Measurements from ENCODE around the gene AK9. TPM values are rescaled to one million over a fixed set of nuclear protein-coding genes. Genes with fewer than 3 reads are reported as not detected.

The AK9 gene
- total and polyA plus RNA-seq, 2 of the 8 experiments (the other 6 are each of a cell fraction or from before 2014, with no cell fraction given), result 1.8 to 2.2 TPM

GRCh38 chr6:109482905-109483734, 207.9 kb downstream of the AK9 start, which contains the start of gene ZBTB24 (continued):
- peak; percentile 74 for TF ChIP-seq E2F6 (IDR thresholded peaks at IDR 0.05)
- TF ChIP-seq MAFK (IDR thresholded peaks at IDR 0.05; ENCODE audit: low read depth, low read length), result no peak
- no peak for TF ChIP-seq GABPA (IDR thresholded peaks at IDR 0.05; ENCODE audit: borderline replicate concordance, insufficient read depth, low read length)
- TF ChIP-seq RAD21 (IDR thresholded peaks at IDR 0.05 in 1 of 2, conservative IDR thresholded peaks at IDR 0.05 in 1 of 2; ENCODE audit: low read depth in 2 of 2, low read length in 2 of 2), result no peak; a peak in 1 of 4 replicates
- TF ChIP-seq SRF (IDR thresholded peaks at IDR 0.05; ENCODE audit: low read depth, low read length), result no peak
- no peak for TF ChIP-seq SUZ12 (IDR thresholded peaks at IDR 0.05; ENCODE audit: low read length)
- no peak for TF ChIP-seq CBX8 (IDR thresholded peaks at IDR 0.05; ENCODE audit: borderline replicate concordance, low read depth, low read length)
- TF ChIP-seq ATF3 (IDR thresholded peaks at IDR 0.05; ENCODE audit: insufficient read depth, low read depth, low read length), result no peak
- TF ChIP-seq BACH1 (IDR thresholded peaks at IDR 0.05; ENCODE audit: low read length), result no peak
- no peak for TF ChIP-seq KDM5A (IDR thresholded peaks at IDR 0.05; ENCODE audit: low read length)
- TF ChIP-seq BRCA1 (IDR thresholded peaks at IDR 0.05; ENCODE audit: low read depth, low read length), result no peak
- TF ChIP-seq CEBPB (IDR thresholded peaks at IDR 0.05; ENCODE audit: low read depth, low read length), result no peak
- TF ChIP-seq KDM1A (IDR thresholded peaks at IDR 0.05; ENCODE audit: borderline replicate concordance, low read length), result no peak
- no peak for TF ChIP-seq KDM4A (IDR thresholded peaks at IDR 0.05; ENCODE audit: low read depth, low read length, severe bottlenecking)
- TF ChIP-seq FOSL1 (IDR thresholded peaks at IDR 0.05; ENCODE audit: insufficient read depth, low read depth, low read length), result no peak
- TF ChIP-seq CTBP2 (IDR thresholded peaks at IDR 0.05; ENCODE audit: borderline replicate concordance, insufficient read depth, insufficient read length, low read length), result no peak
- TF ChIP-seq SP2 (IDR thresholded peaks at IDR 0.05; ENCODE audit: low read length), result no peak
- TF ChIP-seq ZNF274 (IDR thresholded peaks at IDR 0.05; ENCODE audit: borderline replicate concordance, extremely low read depth, low read length), result no peak
- no peak for TF ChIP-seq EZH2 (IDR thresholded peaks at IDR 0.05; ENCODE audit: low read depth, low read length, severe bottlenecking)
- TF ChIP-seq POU5F1 (IDR thresholded peaks at IDR 0.05; ENCODE audit: low read depth, low read length), result no peak
- TF ChIP-seq YY1 (IDR thresholded peaks at IDR 0.05; ENCODE audit: low read depth, low read length), result no peak
- TF ChIP-seq RFX5 (IDR thresholded peaks at IDR 0.05; ENCODE audit: borderline replicate concordance, low read depth, low read length), result no peak
